Motor neuron (in vitro differentiated cells): ENCODE results near the gene SIX6. TPM values are rescaled to one million over a fixed set of nuclear protein-coding genes. Genes with fewer than 3 reads are reported as not detected.

Source experiments
- ATAC-seq, 8 experiments: fragments of 200-7000 bp; cut with Tn5 transposase; replicated peaks in 6 of 8; 2 replicates each; pipeline ENCODE4 v1.8.0; 2021; ENCODE audit warnings: mild to moderate bottlenecking in 8 of 8, moderate library complexity in 8 of 8
- H3K27ac ChIP-seq, 2 donors: fragments of 250-450 bp; sonication (Bioruptor Pico); 2 replicates each; pipeline ENCODE4 v1.9.0; 2021; ENCODE audit warnings: antibody characterized with exemption in 2 of 2, mild to moderate bottlenecking in 2 of 2, moderate library complexity in 1 of 2
- H3K4me1 ChIP-seq, 2 donors: fragments of 250-450 bp; sonication (Bioruptor Pico); replicated peaks in 1 of 2; 2 replicates each; pipeline ENCODE4 v1.6.1; 2021; ENCODE audit warnings: antibody characterized with exemption in 2 of 2, mild to moderate bottlenecking in 2 of 2, moderate library complexity in 1 of 2
- H3K4me3 ChIP-seq, 5 donors: fragments of 250-450 bp; sonication (Bioruptor Pico); 2 replicates each; pipeline ENCODE4 v1.9.0; 2021; ENCODE audit warnings: antibody characterized with exemption in 5 of 5, mild to moderate bottlenecking in 5 of 5, moderate library complexity in 4 of 5
- WGBS, 10 experiments: fragments of 450-650 bp; shearing (Covaris generic); methylation state at CpG; one replicate each; pipeline ENCODE4 v1.0.0; 2022; 5-methylcytosine and 5-hydroxymethylcytosine counted together
- in situ Hi-C, 9 experiments: fragments of 400-800 bp; cut with MboI; loops; one replicate each; pipeline ENCODE4 v1.15.0; 2021; ENCODE audit warnings: low sequenced_read_pairs in 9 of 9, low pct_unique_long_range_greater_than_20kb in 2 of 9; ENCODE audit not compliant: unreplicated experiment in 9 of 9
- total RNA-seq, 8 experiments: library from RNA; unstranded; fragments of 300-600 nt; gene quantifications; 2 replicates each; pipeline versions ENCODE4 v1.2.3 to v1.2.4, GENCODE V29; 2022

Gene SIX6
- total RNA-seq, 8 experiments from 2014 or later = 0.05 to 0.45 (median 0.14) TPM; not detected in 4

DNA sequence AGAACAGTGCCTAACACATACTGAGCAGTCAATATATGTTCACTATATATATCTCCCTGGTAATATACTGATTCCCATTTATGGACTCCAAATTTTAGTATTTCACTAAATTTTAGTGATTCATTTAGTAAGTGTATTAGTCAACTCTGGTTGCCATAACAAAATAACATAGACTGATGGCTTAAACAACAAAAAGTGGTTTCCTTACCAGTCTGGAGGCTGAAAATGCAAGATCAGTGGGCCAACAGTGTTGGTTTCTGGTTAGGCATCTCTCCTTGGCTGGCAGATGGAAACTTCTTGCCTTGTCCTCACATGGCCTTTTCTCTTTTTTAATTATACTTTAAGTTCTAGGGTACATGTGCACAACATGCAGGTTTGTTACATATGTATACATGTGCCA, 28.7 kb downstream of the SIX6 start:
- Histone ChIP-seq H3K4me3 (no peak overlapping the region), H3K4me1 (no peaks in the 10 kb centered on the region), H3K27ac (no peak overlapping the region)
- no peak for ATAC-seq
- in situ Hi-C loops = no loop called here

DNA sequence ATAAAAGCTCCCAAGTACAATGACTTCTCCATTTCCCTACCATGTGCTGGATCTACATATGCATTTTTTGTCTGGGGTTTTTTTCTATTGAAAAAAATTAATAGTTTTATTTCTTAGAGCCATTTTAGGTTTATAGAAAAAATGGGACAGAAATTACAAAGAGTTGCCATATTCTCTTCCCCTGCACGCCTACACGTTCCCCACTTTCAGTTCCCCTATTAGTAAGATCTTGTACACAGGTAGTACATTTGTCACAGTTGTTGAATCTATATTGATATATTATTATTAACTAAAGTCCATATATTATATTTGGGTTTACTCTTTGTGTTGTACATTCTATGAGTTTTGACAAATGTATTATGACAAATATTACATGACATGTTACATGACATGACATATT, 35.7 kb downstream of the SIX6 start:
- in situ Hi-C loops = no loop called here
- 7 to 80% (median 50%) methylated on average over 2 of the region's 2 CpGs; no CpG with 5 or more reads in 5 of the 10 experiments for WGBS, 10 experiments
- no peak for ATAC-seq
- H3K4me1 ChIP-seq = no peaks in the 10 kb centered on the region
- no peak overlapping the region for H3K4me3 ChIP-seq
- H3K27ac ChIP-seq = no peak overlapping the region

DNA sequence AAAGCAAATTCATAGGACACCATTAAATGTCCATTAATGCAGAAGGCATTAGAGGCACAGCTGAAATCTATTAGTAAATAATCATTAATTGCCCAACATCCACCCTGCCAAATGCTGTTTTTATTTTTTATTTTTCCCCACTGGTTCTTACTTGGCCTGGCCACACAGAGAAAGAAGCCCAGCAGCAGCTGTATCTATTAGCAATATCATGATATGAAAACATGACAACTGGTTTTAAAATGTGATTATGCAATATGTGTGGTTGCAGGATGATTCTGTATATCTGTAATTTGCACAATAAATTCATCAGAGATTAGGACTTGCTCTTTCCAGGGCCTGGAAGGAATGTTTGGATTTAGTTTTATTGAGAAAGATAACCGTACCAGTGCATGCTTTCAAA, 44.9 kb downstream of the SIX6 start:
- in situ Hi-C loops = loop anchor here in 2 of 9 experiments (25.0 kb wide), 2 partner anchors 217 to 492 kb away; no protein-coding TSS in a partner anchor

DNA sequence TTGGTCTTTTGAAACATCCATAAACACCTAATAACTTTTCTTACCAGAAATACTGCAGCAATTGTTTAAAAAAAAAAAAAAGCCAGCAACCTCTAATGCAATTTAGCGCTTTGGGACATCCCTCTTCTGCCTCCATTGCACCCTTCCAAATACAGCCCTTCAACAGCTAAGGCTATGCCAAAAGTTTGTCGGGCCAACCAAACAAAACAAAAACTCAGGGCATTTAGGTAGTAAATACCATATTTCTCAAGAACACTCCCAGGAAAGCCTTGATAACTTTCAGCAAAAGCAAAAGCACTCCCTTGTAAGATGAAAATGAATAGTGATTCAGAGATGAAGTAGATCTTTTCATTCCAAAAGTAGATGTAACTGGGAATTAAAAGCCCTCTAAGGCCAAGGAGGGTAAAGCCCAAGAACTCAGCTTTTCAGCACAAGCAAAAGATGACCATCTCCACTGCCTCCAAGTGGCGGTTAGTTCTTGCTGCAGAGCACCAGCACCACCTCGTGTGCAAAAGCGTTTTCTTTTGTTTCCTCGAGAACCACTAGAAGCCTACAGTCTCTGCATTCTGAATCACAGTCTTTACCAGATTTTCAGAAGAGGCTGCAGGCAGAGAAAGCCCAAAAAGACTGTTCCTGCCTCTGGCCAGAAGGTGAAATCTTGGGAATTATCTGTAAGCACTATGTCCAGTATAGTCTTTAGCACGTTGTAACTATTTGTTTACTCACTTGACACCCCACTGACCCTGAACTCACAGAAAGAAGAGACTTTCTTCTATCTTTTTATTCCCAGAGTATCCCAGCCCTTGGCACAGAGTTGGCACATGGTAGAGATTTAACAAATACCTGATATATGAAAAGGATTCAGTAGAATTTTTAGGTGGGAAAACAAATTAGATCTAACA, 53.1 kb downstream of the SIX6 start:
- no peak overlapping the region for H3K27ac ChIP-seq
- H3K4me3 ChIP-seq = no peak overlapping the region
- H3K4me1 ChIP-seq = no peaks in the 10 kb centered on the region
- ATAC-seq = peak; percentile 66 to 98 (median 84)
- in situ Hi-C loops = loop anchor here in 4 of 9 experiments (10.0 to 25.0 kb wide), 4 partner anchors 207 to 500 kb away; no protein-coding TSS in a partner anchor
- WGBS, 10 experiments = 0 to 56% (median 23%) methylated on average over 1 to 6 of the region's 7 CpGs

More for the DNA sequence above, 44.9 kb downstream of the SIX6 start:
- WGBS, 10 experiments = 0 to 100% (median 57%) methylated on average over 1 of the region's 1 CpG; no CpG with 5 or more reads in 5 of the 10 experiments
- Histone ChIP-seq H3K27ac (no peak overlapping the region), H3K4me3 (no peak overlapping the region), H3K4me1 (no peaks in the 10 kb centered on the region)
- ATAC-seq = no peak

Other genes starting within 250 kb of the SIX6 start
- 1 to 10 TPM in 1 of 8 experiments, under 1 TPM in 5, not detected in 2; 0.21 to 1.2 (median 0.41) TPM for gene C14orf39, start 23.1 kb upstream of the SIX6 start, total RNA-seq
- gene SIX1, start 140.3 kb downstream of the SIX6 start, total RNA-seq = 10 to 100 TPM in 3 of 8 experiments, 1 to 10 TPM in 1, under 1 TPM in 4; 0.05 to 38.6 (median 2.6) TPM
- 10 to 100 TPM in 2 of 8 experiments, 1 to 10 TPM in 6; 1.6 to 13.7 (median 5.4) TPM for gene SIX4, start 215.2 kb downstream of the SIX6 start, total RNA-seq
- 10 to 100 TPM; 37.0 to 69.2 (median 47.1) TPM for gene MNAT1, start 225.6 kb downstream of the SIX6 start, total RNA-seq